H1 (cell line): ENCODE data around the gene TMEM82. TPM values are rescaled to one million over a fixed set of nuclear protein-coding genes. Genes with fewer than 3 reads are reported as not detected.

ENCODE experiments used
- ASH2L ChIP-seq: fragments of 200-600, 300-600 bp; sonication (generic); IDR thresholded peaks from one replicate; pipeline ENCODE4 v1.7.1; 2017; ENCODE audit warnings: low read length
- CHD2 ChIP-seq: IDR thresholded peaks from 2 replicates; pipeline ENCODE4 v1.6.1; 2012; ENCODE audit warnings: low read length, improper control_type of control experiment
- JUND ChIP-seq: IDR thresholded peaks from 2 replicates; pipeline ENCODE4 v1.6.1; 2011; ENCODE audit warnings: mild to moderate bottlenecking, improper control_type of control experiment, low read length
- MAFK ChIP-seq: IDR thresholded peaks from 2 replicates; pipeline ENCODE4 v1.6.1; 2012; ENCODE audit warnings: low read depth, mild to moderate bottlenecking, improper control_type of control experiment, low read length
- SAP30 ChIP-seq: fragments of 300-600 bp; sonication (generic); IDR thresholded peaks from 2 replicates; pipeline ENCODE4 v1.7.1; 2012; ENCODE audit warnings: low read length, moderate library complexity, mild to moderate bottlenecking, inconsistent platforms; ENCODE audit not compliant: insufficient read depth, insufficient replicate concordance
- SP1 ChIP-seq: IDR thresholded peaks from 2 replicates; pipeline ENCODE4 v1.6.1; 2011; ENCODE audit warnings: low read depth, low read length
- SRF ChIP-seq: IDR thresholded peaks from 2 replicates; pipeline ENCODE4 v1.6.1; 2011; ENCODE audit warnings: mild to moderate bottlenecking, low read depth, low read length, moderate library complexity
- polyA plus RNA-seq, 7 experiments: library from polyadenylated mRNA; depleted of rRNA in 3 of 7; stranded (reverse) in 5 of 7; unstranded in 2 of 7; fragments of >200 nt in 5 of 7; fragments of 200-250 nt in 2 of 7; gene quantifications; 1 replicate in 5 of 7; 2 replicates in 1 of 7; 4 replicates in 1 of 7; pipeline versions ENCODE4 v1.2.1 to v1.2.3, GENCODE V29; 2011 to 2013; ENCODE audit warnings: missing spikeins in 2 of 7, mixed read lengths in 2 of 7
- total RNA-seq: library from RNA; stranded (reverse); fragmentation: NEBNext Ultra II Directional; extraction: Animal tissue kit (Norgen Biotek cat#: 25700); gene quantifications from 2 replicates; pipeline ENCODE4 v1.2.1, GENCODE V29; 2021
- TF ChIP-seq, protein P1 (sequence below): fragments of 300-600 bp; sonication (generic); IDR thresholded peaks from 2 replicates; pipeline ENCODE4 v1.7.1; 2012; ENCODE audit warnings: low read length, moderate library complexity, mild to moderate bottlenecking, inconsistent platforms; ENCODE audit not compliant: insufficient replicate concordance
- TF ChIP-seq, protein P2 (sequence below): IDR thresholded peaks from 2 replicates; pipeline ENCODE4 v1.6.1; 2012; ENCODE audit warnings: inconsistent platforms

The TMEM82 gene
- total and polyA plus RNA-seq, 2 of the 8 experiments (the other 6 are each of a cell fraction or from before 2014, with no cell fraction given) = 0.32 to 2.1 TPM

DNA sequence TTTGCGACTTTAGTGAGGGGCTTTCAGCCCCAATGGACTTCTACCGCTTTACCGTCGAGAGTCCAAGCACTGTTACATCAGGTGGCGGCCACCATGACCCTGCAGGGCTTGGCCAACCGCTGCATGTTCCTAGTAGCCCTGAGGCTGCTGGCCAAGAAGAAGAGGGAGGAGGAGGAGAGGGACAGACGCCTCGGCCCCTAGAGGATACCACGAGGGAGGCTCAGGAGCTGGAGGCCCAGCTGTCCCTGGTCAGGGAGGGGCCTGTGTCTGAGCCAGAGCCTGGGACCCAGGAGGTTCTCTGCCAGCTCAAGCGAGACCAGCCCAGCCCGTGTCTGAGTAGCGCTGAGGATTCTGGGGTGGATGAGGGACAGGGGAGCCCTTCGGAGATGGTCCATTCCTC is 14.9 kb upstream of the TMEM82 start (continued):
- TF ChIP-seq, protein P1, sequence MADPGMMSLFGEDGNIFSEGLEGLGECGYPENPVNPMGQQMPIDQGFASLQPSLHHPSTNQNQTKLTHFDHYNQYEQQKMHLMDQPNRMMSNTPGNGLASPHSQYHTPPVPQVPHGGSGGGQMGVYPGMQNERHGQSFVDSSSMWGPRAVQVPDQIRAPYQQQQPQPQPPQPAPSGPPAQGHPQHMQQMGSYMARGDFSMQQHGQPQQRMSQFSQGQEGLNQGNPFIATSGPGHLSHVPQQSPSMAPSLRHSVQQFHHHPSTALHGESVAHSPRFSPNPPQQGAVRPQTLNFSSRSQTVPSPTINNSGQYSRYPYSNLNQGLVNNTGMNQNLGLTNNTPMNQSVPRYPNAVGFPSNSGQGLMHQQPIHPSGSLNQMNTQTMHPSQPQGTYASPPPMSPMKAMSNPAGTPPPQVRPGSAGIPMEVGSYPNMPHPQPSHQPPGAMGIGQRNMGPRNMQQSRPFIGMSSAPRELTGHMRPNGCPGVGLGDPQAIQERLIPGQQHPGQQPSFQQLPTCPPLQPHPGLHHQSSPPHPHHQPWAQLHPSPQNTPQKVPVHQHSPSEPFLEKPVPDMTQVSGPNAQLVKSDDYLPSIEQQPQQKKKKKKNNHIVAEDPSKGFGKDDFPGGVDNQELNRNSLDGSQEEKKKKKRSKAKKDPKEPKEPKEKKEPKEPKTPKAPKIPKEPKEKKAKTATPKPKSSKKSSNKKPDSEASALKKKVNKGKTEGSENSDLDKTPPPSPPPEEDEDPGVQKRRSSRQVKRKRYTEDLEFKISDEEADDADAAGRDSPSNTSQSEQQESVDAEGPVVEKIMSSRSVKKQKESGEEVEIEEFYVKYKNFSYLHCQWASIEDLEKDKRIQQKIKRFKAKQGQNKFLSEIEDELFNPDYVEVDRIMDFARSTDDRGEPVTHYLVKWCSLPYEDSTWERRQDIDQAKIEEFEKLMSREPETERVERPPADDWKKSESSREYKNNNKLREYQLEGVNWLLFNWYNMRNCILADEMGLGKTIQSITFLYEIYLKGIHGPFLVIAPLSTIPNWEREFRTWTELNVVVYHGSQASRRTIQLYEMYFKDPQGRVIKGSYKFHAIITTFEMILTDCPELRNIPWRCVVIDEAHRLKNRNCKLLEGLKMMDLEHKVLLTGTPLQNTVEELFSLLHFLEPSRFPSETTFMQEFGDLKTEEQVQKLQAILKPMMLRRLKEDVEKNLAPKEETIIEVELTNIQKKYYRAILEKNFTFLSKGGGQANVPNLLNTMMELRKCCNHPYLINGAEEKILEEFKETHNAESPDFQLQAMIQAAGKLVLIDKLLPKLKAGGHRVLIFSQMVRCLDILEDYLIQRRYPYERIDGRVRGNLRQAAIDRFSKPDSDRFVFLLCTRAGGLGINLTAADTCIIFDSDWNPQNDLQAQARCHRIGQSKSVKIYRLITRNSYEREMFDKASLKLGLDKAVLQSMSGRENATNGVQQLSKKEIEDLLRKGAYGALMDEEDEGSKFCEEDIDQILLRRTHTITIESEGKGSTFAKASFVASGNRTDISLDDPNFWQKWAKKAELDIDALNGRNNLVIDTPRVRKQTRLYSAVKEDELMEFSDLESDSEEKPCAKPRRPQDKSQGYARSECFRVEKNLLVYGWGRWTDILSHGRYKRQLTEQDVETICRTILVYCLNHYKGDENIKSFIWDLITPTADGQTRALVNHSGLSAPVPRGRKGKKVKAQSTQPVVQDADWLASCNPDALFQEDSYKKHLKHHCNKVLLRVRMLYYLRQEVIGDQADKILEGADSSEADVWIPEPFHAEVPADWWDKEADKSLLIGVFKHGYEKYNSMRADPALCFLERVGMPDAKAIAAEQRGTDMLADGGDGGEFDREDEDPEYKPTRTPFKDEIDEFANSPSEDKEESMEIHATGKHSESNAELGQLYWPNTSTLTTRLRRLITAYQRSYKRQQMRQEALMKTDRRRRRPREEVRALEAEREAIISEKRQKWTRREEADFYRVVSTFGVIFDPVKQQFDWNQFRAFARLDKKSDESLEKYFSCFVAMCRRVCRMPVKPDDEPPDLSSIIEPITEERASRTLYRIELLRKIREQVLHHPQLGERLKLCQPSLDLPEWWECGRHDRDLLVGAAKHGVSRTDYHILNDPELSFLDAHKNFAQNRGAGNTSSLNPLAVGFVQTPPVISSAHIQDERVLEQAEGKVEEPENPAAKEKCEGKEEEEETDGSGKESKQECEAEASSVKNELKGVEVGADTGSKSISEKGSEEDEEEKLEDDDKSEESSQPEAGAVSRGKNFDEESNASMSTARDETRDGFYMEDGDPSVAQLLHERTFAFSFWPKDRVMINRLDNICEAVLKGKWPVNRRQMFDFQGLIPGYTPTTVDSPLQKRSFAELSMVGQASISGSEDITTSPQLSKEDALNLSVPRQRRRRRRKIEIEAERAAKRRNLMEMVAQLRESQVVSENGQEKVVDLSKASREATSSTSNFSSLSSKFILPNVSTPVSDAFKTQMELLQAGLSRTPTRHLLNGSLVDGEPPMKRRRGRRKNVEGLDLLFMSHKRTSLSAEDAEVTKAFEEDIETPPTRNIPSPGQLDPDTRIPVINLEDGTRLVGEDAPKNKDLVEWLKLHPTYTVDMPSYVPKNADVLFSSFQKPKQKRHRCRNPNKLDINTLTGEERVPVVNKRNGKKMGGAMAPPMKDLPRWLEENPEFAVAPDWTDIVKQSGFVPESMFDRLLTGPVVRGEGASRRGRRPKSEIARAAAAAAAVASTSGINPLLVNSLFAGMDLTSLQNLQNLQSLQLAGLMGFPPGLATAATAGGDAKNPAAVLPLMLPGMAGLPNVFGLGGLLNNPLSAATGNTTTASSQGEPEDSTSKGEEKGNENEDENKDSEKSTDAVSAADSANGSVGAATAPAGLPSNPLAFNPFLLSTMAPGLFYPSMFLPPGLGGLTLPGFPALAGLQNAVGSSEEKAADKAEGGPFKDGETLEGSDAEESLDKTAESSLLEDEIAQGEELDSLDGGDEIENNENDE = no peak
- TF ChIP-seq CHD2 (no peak), SRF (no peak), SAP30 (no peak), MAFK (no peak), ASH2L (no peak), JUND (no peak), SP1 (no peak)
- TF ChIP-seq, protein P2, sequence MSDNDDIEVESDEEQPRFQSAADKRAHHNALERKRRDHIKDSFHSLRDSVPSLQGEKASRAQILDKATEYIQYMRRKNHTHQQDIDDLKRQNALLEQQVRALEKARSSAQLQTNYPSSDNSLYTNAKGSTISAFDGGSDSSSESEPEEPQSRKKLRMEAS = no peak
- TF ChIP-seq, all 59 proteins: peak for 0
